HCT116 (cell line): ENCODE measurements around the gene USP36. TPM values are rescaled to one million over a fixed set of nuclear protein-coding genes. Genes with fewer than 3 reads are reported as not detected.
A peak's percentile ranks its signal among the peaks of the same experiment; 100 is the strongest.

Experiments
- ATAC-seq: fragments of 200-7000 bp; cut with Tn5 transposase; 2 replicates; pipeline ENCODE4 v1.9.1; 2020; ENCODE audit warnings: mild to moderate bottlenecking, moderate library complexity
- BruUV-seq: library from RNA; stranded (reverse); fragments of 400-500 nt; replicated peaks from 2 replicates; lab custom pipeline; 2021; lab: Mats Ljungman, UMichigan
- CTCF ChIA-PET: fragments of 300-600 bp; sonication (Branson Sonifier 250); formaldehyde crosslinking; loops from one replicate; lab custom pipeline; 2021; ENCODE audit warnings: antibody characterized with exemption; lab: Charles Lee
- POLR2A ChIA-PET: fragments of 300-600, 350-600 bp; sonication (Branson Sonifier 250); formaldehyde crosslinking; loops from one replicate; lab custom pipeline; 2021; ENCODE audit warnings: antibody characterized with exemption; lab: Charles Lee
- RAD21 ChIA-PET, 2 experiments: fragments of 300-600 bp; sonication (Branson Sonifier 250); formaldehyde crosslinking; loops; one replicate each; lab custom pipeline; 2023; ENCODE audit warnings: low total read pairs in 2 of 2; ENCODE audit not compliant: uncharacterized antibody in 2 of 2, unreplicated experiment in 2 of 2, low non-redundant PET in 1 of 2; lab: Charles Lee
- DNase-seq: peaks from one replicate; pipeline ENCODE4 v3.0.0-alpha.2; 2010; ENCODE audit warnings: low read depth, low spot score
- H2AFZ ChIP-seq: fragments of 200-600 bp; shearing (Covaris generic), sonication (generic); 2 replicates; pipeline ENCODE4 v1.6.1; 2017; ENCODE audit warnings: low read depth, mixed run types, mixed read lengths, antibody characterized with exemption, low read length; ENCODE audit not compliant: poor library complexity, severe bottlenecking
- H3K27ac ChIP-seq: 2 replicates; pipeline ENCODE4 v1.5.1; 2012; ENCODE audit warnings: low read depth, low read length
- H3K27me3 ChIP-seq: fragments of 200-600 bp; sonication (generic); 2 replicates; pipeline ENCODE4 v1.6.1; 2016; ENCODE audit warnings: mixed run types, low read length, mixed read lengths; ENCODE audit not compliant: insufficient read depth
- H3K36me3 ChIP-seq, 2 experiments: fragments of 200-500 bp in 1 of 2; fragments of 200-600 bp in 1 of 2; sonication (Bioruptor generic) in 1 of 2; sonication (generic) in 1 of 2; 2 replicates each; pipeline versions ENCODE4 v1.5.1 to v1.6.1; 2014 to 2016; ENCODE audit warnings: low read length in 2 of 2, inconsistent platforms in 1 of 2, mixed read lengths in 1 of 2, mixed run types in 1 of 2; ENCODE audit not compliant: insufficient read depth in 2 of 2, control insufficient read depth in 1 of 2
- H3K4me1 ChIP-seq, 2 experiments: fragments of 200-600 bp in 1 of 2; sonication (generic) in 1 of 2; 2 replicates each; pipeline versions ENCODE4 v1.5.1 to v1.6.1; 2012 to 2017; ENCODE audit warnings: low read length in 2 of 2, inconsistent platforms in 1 of 2, mild to moderate bottlenecking in 1 of 2, mixed read lengths in 1 of 2, mixed run types in 1 of 2, moderate library complexity in 1 of 2; ENCODE audit not compliant: insufficient read depth in 2 of 2, control insufficient read depth in 1 of 2
- H3K4me2 ChIP-seq: fragments of 200-600 bp; sonication (generic); 2 replicates; pipeline ENCODE4 v1.6.1; 2017; ENCODE audit warnings: mixed run types, low read length, mixed read lengths
- H3K4me3 ChIP-seq, 2 experiments: fragments of 200-600 bp in 1 of 2; sonication (generic) in 1 of 2; replicated peaks in 1 of 2; 2 replicates each; pipeline ENCODE4 v1.5.1; 2011 to 2016; ENCODE audit warnings: low read length in 2 of 2, control low read depth in 1 of 2, low read depth in 1 of 2, mild to moderate bottlenecking in 1 of 2, mixed read lengths in 1 of 2, mixed run types in 1 of 2
- H3K79me2 ChIP-seq: fragments of 200-600 bp; sonication (generic); 2 replicates; pipeline ENCODE4 v1.6.1; 2017; ENCODE audit warnings: mild to moderate bottlenecking, mixed run types, low read length, moderate library complexity, mixed read lengths; ENCODE audit not compliant: insufficient read depth
- H3K9ac ChIP-seq: fragments of 200-600 bp; sonication (generic); 2 replicates; pipeline ENCODE4 v1.6.1; 2016; ENCODE audit warnings: low read length, mixed read lengths
- H3K9me2 ChIP-seq: fragments of 200-600 bp; sonication (generic), shearing (Covaris generic); 2 replicates; pipeline ENCODE4 v1.6.1; 2017; ENCODE audit warnings: mixed run types, mild to moderate bottlenecking, moderate library complexity; ENCODE audit not compliant: insufficient read depth
- H3K9me3 ChIP-seq, 2 experiments: fragments of 200-500 bp in 1 of 2; fragments of 200-600 bp in 1 of 2; sonication (Bioruptor generic) in 1 of 2; sonication (generic) in 1 of 2; 2 replicates each; pipeline ENCODE4 v1.6.1; 2014 to 2017; ENCODE audit warnings: low read length in 2 of 2, mixed read lengths in 2 of 2, inconsistent platforms in 1 of 2, low read depth in 1 of 2, mild to moderate bottlenecking in 1 of 2, mixed run types in 1 of 2, moderate library complexity in 1 of 2; ENCODE audit not compliant: control insufficient read depth in 1 of 2, insufficient read depth in 1 of 2
- H4K20me1 ChIP-seq: fragments of 200-600 bp; sonication (generic), shearing (Covaris generic); 2 replicates; pipeline ENCODE4 v1.6.1; 2017; ENCODE audit warnings: mixed run types, mild to moderate bottlenecking, moderate library complexity; ENCODE audit not compliant: insufficient read depth
- CBX3 ChIP-seq: IDR thresholded peaks from 2 replicates; pipeline ENCODE4 v1.6.1; 2012; ENCODE audit warnings: low read depth
- EGR1 ChIP-seq: IDR thresholded peaks from 2 replicates; pipeline ENCODE4 v1.6.1; 2012; ENCODE audit warnings: low read depth
- EZH2 ChIP-seq: fragments of 200-600 bp; sonication (generic); IDR thresholded peaks from 2 replicates; pipeline ENCODE4 v1.6.1; 2017; ENCODE audit warnings: antibody characterized with exemption, mixed run types
- RAD21 ChIP-seq: IDR thresholded peaks from 2 replicates; pipeline ENCODE4 v1.6.1; 2012; ENCODE audit warnings: low read depth, mild to moderate bottlenecking
- REST ChIP-seq: IDR thresholded peaks from 2 replicates; pipeline ENCODE4 v1.6.1; 2012; ENCODE audit warnings: low read depth
- SP1 ChIP-seq: IDR thresholded peaks from 2 replicates; pipeline ENCODE4 v1.6.1; 2012; ENCODE audit warnings: low read depth
- intact Hi-C: fragments of 100-400 bp; cut with micrococcal nuclease; formaldehyde crosslinking; loops from 2 replicates; pipeline ENCODE4 v1.10.0; 2022
- total RNA-seq: library from RNA; stranded (reverse); gene quantifications from one replicate; pipeline ENCODE4 v1.2.1, GENCODE V29; 2021; ENCODE audit not compliant: unreplicated experiment

Gene USP36
- total RNA-seq, 1 experiment from 2014 or later: 104 TPM

DNA sequence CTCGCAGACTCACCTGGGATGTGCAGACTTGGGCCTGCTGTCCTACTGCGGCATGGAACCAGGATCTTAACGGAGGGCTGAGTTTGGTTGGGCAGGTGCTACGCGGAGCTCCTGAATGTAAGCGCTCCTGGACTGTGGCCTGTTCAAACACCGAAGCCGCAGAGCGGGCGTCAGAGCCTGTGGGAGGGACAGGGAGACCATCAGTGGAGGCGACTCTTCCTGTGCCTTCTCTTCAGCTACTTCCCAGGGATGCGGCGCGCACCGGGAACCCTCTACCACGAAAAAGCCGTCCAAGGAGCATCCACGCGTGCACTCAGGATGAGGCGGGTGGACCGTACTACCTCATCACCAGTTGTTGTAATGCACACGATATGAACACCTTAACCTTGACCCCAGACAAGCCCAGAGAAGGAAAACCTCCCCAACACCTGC lies 2.0 kb downstream of the USP36 start:
- ATAC-seq: no peak

More for the DNA sequence above, 2.0 kb downstream of the USP36 start:
- Histone ChIP-seq H3K4me2 (peak overlapping the region; percentile 88), H3K27me3 (no peaks in the 10 kb centered on the region), H2AFZ (no peak overlapping the region), H3K9me2 (no peaks in the 10 kb centered on the region), H3K4me1 (peaks cover 20 to 33% of the 10 kb centered on the region in 2 experiments), H3K4me3 (peak overlapping the region; percentile 82 to 91; a peak in 3 of 4 replicates), H3K79me2 (peaks cover 70% of the 10 kb centered on the region), H4K20me1 (peaks cover 3% of the 10 kb centered on the region; the same call in 1 of the 2 replicates), H3K9ac (peak overlapping the region; percentile 97), H3K27ac (no peak overlapping the region), H3K36me3 (peaks cover 40 to 47% of the 10 kb centered on the region in 2 experiments; a peak in 3 of 4 replicates), H3K9me3 (no peaks in the 10 kb centered on the region)
- intact Hi-C loops: no loop called here
- ChIA-PET POLR2A (no interaction called here), RAD21 (no interaction called here), CTCF (no interaction called here)
- TF ChIP-seq EGR1 (no peak), REST (no peak), EZH2 (no peak), SP1 (no peak), CBX3 (no peak), RAD21 (no peak)
- DNase-seq: no peak
- BruUV-seq: no TSS peak
